ENCODE results near the gene VTI1A. TPM values are rescaled to one million over a fixed set of nuclear protein-coding genes. Genes with fewer than 3 reads are reported as not detected.
"Not testable (repeated sequence)": the region's sequence is repeated elsewhere in the genome, so short reads cannot be mapped to it uniquely, and the experiment has no call there.

The VTI1A gene
- total and polyA plus RNA-seq, 7 experiments from 2014 or later: 21.7 to 56.8 (median 40.8) TPM

DNA sequence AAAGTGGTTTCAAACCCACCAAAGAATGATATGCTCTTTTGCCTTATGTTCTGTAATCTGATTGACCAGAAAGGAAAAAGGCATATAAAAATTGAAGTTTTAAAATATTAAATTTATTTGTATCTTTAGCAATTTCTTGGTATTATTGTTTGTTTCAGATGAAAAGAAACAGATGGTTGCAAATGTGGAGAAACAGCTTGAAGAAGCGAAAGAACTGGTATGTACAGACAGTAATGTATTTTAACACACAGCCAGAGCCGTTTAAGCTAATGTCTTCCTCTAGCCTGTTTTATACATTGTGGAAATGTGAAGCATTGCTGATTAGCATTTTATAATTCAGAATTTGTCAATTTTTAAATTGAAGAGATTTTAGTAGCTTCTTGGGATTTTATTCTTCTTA, 13.4 kb downstream of the VTI1A start:
- H3K4me3 Mint-ChIP-seq: no peak overlapping the region
- H3K4me1 Mint-ChIP-seq: peaks cover 7 to 28% (median 13%) of the 10 kb centered on the region in 7 donors
- H3K9me3 ChIP-seq (ENCODE audit: control insufficient read depth in 2 of 3, low read length in 3 of 3): no peaks in the 10 kb centered on the region
- H3K4me1 ChIP-seq (ENCODE audit: control insufficient read depth in 2 of 2, insufficient read depth in 2 of 2, low read length in 2 of 2): no peaks in the 10 kb centered on the region
- ChIA-PET POLR2A (interaction anchor here (0.5 to 1.2 kb wide), 4 partner anchors 11 to 1485 kb away, joined by 3 read pairs; partner anchors contain the start of genes VTI1A and ZDHHC6), CTCF (no interaction called here)
- no peak overlapping the region for H3K27ac Mint-ChIP-seq
- no peak for DNase-seq
- H3K27ac ChIP-seq (ENCODE audit: low read depth, low read length): no peak overlapping the region
- ATAC-seq: no peak
- no peaks in the 10 kb centered on the region for H3K9me3 Mint-ChIP-seq
- no peaks in the 10 kb centered on the region for H3K27me3 Mint-ChIP-seq
- no peaks in the 10 kb centered on the region for H3K27me3 ChIP-seq (ENCODE audit: control insufficient read depth in 2 of 2, insufficient read depth in 2 of 2, low read length in 2 of 2)
- H3K36me3 Mint-ChIP-seq: peaks cover 0 to 32% (median 21%) of the 10 kb centered on the region in 5 donors
- peaks cover 0 to 22% (median 12%) of the 10 kb centered on the region in 3 experiments for H3K36me3 ChIP-seq (ENCODE audit: control insufficient read depth in 2 of 3, insufficient read depth in 3 of 3, low read length in 3 of 3)
- H3K4me3 ChIP-seq (ENCODE audit: low read length): no peak overlapping the region
- intact Hi-C loops (cut with micrococcal nuclease): no loop called here

DNA sequence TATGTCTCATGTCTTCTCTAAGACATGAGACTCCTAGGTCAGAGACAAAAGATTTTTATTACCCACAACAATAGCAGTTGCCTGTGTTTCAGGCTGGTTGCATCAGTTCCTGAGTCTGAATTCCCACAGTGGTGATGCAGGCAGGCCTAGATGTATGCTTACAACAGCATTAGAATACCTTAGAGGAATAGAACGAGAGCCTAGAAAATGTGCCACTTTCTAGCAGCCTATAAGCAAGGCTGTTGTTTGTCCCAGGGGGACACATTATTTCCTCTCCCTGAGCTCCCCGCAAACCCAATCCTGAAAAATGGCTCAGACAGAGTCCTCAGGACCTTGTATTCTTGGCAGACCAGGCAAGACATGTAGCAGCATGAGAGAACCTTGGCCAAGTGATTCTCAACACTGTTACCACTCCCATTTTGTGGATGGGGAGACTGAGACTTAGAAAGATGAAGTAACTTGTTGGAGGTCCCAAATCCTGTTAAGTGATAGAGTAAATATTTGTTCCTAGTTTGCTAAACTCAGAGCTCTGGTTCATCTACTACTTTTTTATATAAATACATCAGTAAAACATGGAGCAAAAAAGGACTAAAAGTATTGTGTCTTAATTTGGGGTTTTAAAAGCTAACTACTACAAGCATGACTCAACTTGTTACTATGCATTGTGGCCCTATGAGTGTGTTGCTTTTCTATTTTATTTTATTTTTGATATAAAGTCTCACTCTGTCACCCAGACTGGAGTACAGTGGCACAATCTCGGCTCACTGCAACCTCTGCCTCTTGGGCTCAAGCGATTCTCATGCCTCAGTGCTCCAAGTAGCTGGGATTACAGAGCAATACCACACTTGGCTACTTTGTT, 14.2 kb downstream of the VTI1A start:
- H3K36me3 ChIP-seq (ENCODE audit: control insufficient read depth in 2 of 3, insufficient read depth in 3 of 3, low read length in 3 of 3): peaks cover 0 to 26% (median 16%) of the 10 kb centered on the region in 3 experiments
- Mint-ChIP-seq H3K36me3 (peaks cover 0 to 37% (median 27%) of the 10 kb centered on the region in 5 donors), H3K9me3 (no peaks in the 10 kb centered on the region), H3K4me3 (no peak overlapping the region), H3K27ac (peak overlapping the region in 1 of 9 donors; percentile 51), H3K4me1 (peaks cover 0 to 25% (median 7%) of the 10 kb centered on the region in 7 donors), H3K27me3 (no peaks in the 10 kb centered on the region)
- no peaks in the 10 kb centered on the region for H3K9me3 ChIP-seq (ENCODE audit: control insufficient read depth in 2 of 3, low read length in 3 of 3)
- H3K4me3 ChIP-seq (ENCODE audit: low read length): no peak overlapping the region
- ChIA-PET CTCF (interaction anchor here (0.5 kb wide), 1 partner anchor 39 kb away, joined by 3 read pairs; no protein-coding TSS in a partner anchor), POLR2A (interaction anchor here (1.2 kb wide), 1 partner anchor 12 kb away, joined by 3 read pairs; no protein-coding TSS in a partner anchor)
- intact Hi-C loops (cut with micrococcal nuclease): no loop called here
- no peaks in the 10 kb centered on the region for H3K27me3 ChIP-seq (ENCODE audit: control insufficient read depth in 2 of 2, insufficient read depth in 2 of 2, low read length in 2 of 2)
- DNase-seq (no peak), ATAC-seq (no peak)
- H3K27ac ChIP-seq (ENCODE audit: low read depth, low read length): no peak overlapping the region
- H3K4me1 ChIP-seq (ENCODE audit: control insufficient read depth in 2 of 2, insufficient read depth in 2 of 2, low read length in 2 of 2): no peaks in the 10 kb centered on the region

DNA sequence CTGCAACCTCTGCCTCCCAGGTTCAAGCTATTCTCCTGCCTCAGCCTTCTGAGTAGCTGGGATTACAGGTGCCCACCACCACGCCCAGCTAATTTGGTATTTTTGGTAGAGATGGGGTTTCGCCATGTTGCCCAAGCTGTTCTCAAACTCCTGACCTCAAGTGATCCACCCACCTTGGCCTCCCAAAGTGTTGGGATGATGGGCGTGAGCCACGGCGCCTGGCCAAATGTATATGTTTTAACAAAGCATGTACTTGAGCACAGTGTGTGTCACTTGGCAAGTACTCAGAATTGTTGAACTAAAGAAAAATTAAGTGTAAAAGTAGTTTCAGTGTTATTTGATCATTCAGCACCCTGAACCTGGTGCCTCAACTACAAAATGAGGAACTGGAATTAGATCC, 17.1 kb downstream of the VTI1A start:
- ATAC-seq; H3K27ac ChIP-seq (ENCODE audit: low read depth, low read length); H3K27me3 Mint-ChIP-seq; H3K4me3 ChIP-seq (ENCODE audit: low read length); H3K4me3 Mint-ChIP-seq; CTCF ChIA-PET; H3K9me3 ChIP-seq (ENCODE audit: control insufficient read depth in 2 of 3, low read length in 3 of 3); H3K27ac Mint-ChIP-seq; H3K27me3 ChIP-seq (ENCODE audit: control insufficient read depth in 2 of 2, insufficient read depth in 2 of 2, low read length in 2 of 2); POLR2A ChIA-PET; DNase-seq; H3K4me1 ChIP-seq (ENCODE audit: control insufficient read depth in 2 of 2, insufficient read depth in 2 of 2, low read length in 2 of 2); H3K9me3 Mint-ChIP-seq; intact Hi-C loops (cut with micrococcal nuclease): not testable (repeated sequence)
- Mint-ChIP-seq H3K36me3 (peaks cover 4 to 41% (median 38%) of the 10 kb centered on the region in 5 donors), H3K4me1 (peaks cover 0 to 12% (median 4%) of the 10 kb centered on the region in 7 donors)
- peaks cover 0 to 33% (median 16%) of the 10 kb centered on the region in 3 experiments for H3K36me3 ChIP-seq (ENCODE audit: control insufficient read depth in 2 of 3, insufficient read depth in 3 of 3, low read length in 3 of 3)

DNA sequence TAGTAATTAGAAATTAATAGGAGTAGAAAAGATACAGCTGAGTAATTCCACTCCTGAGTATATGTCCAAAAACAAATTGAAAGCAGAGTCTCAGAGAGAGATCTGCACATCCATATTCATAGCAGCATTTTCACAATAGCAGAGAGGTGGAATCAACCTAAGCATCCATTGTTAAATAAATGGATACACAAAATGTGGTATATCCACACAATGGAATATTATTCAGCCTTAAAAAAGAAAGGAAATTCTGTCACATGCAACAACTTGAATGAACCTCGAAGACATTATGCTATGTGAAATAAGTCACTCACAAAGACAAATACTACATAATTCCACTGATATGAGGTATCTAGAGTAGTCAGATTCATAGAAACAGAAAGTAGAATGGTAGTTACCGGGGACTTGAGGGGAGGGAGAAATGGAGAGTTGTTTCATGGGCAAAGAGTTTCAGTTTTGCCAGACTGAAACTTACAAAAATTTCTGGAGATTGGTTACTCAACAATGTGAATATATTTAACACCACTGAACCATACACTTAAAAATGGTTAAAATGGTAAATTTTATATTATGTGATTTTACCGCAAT, 18.4 kb downstream of the VTI1A start:
- Histone ChIP-seq H3K27ac (ENCODE audit: low read depth, low read length) (no peak overlapping the region), H3K27me3 (ENCODE audit: control insufficient read depth in 2 of 2, insufficient read depth in 2 of 2, low read length in 2 of 2) (no peaks in the 10 kb centered on the region), H3K36me3 (ENCODE audit: control insufficient read depth in 2 of 3, insufficient read depth in 3 of 3, low read length in 3 of 3) (peaks cover 0 to 33% (median 16%) of the 10 kb centered on the region in 3 experiments), H3K9me3 (ENCODE audit: control insufficient read depth in 2 of 3, low read length in 3 of 3) (no peaks in the 10 kb centered on the region), H3K4me1 (ENCODE audit: control insufficient read depth in 2 of 2, insufficient read depth in 2 of 2, low read length in 2 of 2) (no peaks in the 10 kb centered on the region), H3K4me3 (ENCODE audit: low read length) (no peak overlapping the region)
- ATAC-seq (no peak), DNase-seq (no peak)
- H3K4me1 Mint-ChIP-seq: peaks cover 0 to 14% (median 2%) of the 10 kb centered on the region in 7 donors
- no peak overlapping the region for H3K4me3 Mint-ChIP-seq
- no peaks in the 10 kb centered on the region for H3K27me3 Mint-ChIP-seq
- ChIA-PET CTCF (no interaction called here), POLR2A (no interaction called here)
- peaks cover 6 to 48% (median 37%) of the 10 kb centered on the region in 5 donors for H3K36me3 Mint-ChIP-seq
- H3K9me3 Mint-ChIP-seq: no peaks in the 10 kb centered on the region
- intact Hi-C loops (cut with micrococcal nuclease): no loop called here
- no peak overlapping the region for H3K27ac Mint-ChIP-seq

DNA sequence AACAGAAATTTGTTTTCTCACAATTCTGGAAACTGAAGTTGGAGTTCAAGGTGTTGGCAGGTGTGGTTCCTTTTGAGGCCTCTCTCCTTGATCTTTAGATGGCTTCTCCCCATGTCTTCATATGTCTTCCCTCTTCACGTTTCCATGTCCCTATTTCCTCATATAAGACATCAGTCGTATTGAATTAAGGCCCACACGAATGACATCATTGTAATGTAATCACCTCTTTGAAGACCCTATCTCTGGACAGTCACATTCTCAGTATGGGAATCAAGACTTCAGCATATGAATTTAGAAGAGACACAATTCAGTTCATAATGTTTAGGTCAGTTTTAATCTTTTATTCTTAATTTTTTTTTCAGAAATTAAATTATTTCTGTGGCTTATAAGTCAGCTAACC, 19.8 kb downstream of the VTI1A start:
- CTCF ChIA-PET: no interaction called here
- POLR2A ChIA-PET: no interaction called here

DNA sequence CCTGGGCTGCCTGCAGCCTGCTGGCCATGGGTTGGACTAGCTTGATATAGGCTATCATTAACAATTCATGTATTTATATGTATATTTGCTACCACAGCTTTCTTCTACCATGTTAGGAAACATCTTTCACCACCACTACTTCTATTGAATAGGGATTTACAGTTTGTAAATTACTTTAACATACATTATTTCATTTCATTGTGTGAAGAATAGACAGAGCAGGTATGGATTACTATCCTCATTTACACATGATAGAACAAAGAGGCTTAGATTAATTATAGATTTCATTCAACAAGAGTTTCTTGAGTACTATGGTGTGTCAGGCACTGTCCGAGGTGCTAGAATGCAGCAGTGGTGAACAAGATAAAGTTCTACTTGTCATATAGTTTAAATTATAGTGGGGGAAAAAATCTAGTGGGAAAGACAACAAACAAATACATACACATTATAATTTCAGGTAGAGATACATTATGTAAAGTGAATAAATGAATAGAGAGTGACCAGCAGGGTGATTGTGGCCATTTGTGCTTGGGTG, 20.6 kb downstream of the VTI1A start:
- Mint-ChIP-seq H3K27ac (peak overlapping the region in 1 of 9 donors; percentile 74), H3K36me3 (peaks cover 6 to 37% (median 32%) of the 10 kb centered on the region in 5 donors), H3K9me3 (no peaks in the 10 kb centered on the region), H3K4me1 (peaks cover 4 to 20% (median 6%) of the 10 kb centered on the region in 7 donors), H3K27me3 (no peaks in the 10 kb centered on the region), H3K4me3 (no peak overlapping the region)
- no peak for DNase-seq
- no peak overlapping the region for H3K4me3 ChIP-seq (ENCODE audit: low read length)
- ATAC-seq: no peak
- intact Hi-C loops (cut with micrococcal nuclease): no loop called here
- POLR2A ChIA-PET: no interaction called here
- peaks cover 0 to 29% (median 16%) of the 10 kb centered on the region in 3 experiments for H3K36me3 ChIP-seq (ENCODE audit: control insufficient read depth in 2 of 3, insufficient read depth in 3 of 3, low read length in 3 of 3)
- no peaks in the 10 kb centered on the region for H3K27me3 ChIP-seq (ENCODE audit: control insufficient read depth in 2 of 2, insufficient read depth in 2 of 2, low read length in 2 of 2)
- CTCF ChIA-PET: no interaction called here
- no peak overlapping the region for H3K27ac ChIP-seq (ENCODE audit: low read depth, low read length)
- H3K9me3 ChIP-seq (ENCODE audit: control insufficient read depth in 2 of 3, low read length in 3 of 3): no peaks in the 10 kb centered on the region
- H3K4me1 ChIP-seq (ENCODE audit: control insufficient read depth in 2 of 2, insufficient read depth in 2 of 2, low read length in 2 of 2): no peaks in the 10 kb centered on the region

More for the DNA sequence above, 19.8 kb downstream of the VTI1A start:
- Histone ChIP-seq H3K9me3 (ENCODE audit: control insufficient read depth in 2 of 3, low read length in 3 of 3) (no peaks in the 10 kb centered on the region), H3K27ac (ENCODE audit: low read depth, low read length) (no peak overlapping the region), H3K4me1 (ENCODE audit: control insufficient read depth in 2 of 2, insufficient read depth in 2 of 2, low read length in 2 of 2) (no peaks in the 10 kb centered on the region), H3K36me3 (ENCODE audit: control insufficient read depth in 2 of 3, insufficient read depth in 3 of 3, low read length in 3 of 3) (peaks cover 0 to 32% (median 16%) of the 10 kb centered on the region in 3 experiments), H3K27me3 (ENCODE audit: control insufficient read depth in 2 of 2, insufficient read depth in 2 of 2, low read length in 2 of 2) (no peaks in the 10 kb centered on the region), H3K4me3 (ENCODE audit: low read length) (no peak overlapping the region)
- no peak for DNase-seq
- H3K4me3 Mint-ChIP-seq: no peak overlapping the region
- no peaks in the 10 kb centered on the region for H3K9me3 Mint-ChIP-seq
- peaks cover 2 to 16% (median 2%) of the 10 kb centered on the region in 7 donors for H3K4me1 Mint-ChIP-seq
- ATAC-seq: no peak
- intact Hi-C loops (cut with micrococcal nuclease): no loop called here
- peak overlapping the region in 1 of 9 donors; percentile 7 for H3K27ac Mint-ChIP-seq
- H3K27me3 Mint-ChIP-seq: no peaks in the 10 kb centered on the region
- peaks cover 6 to 40% (median 32%) of the 10 kb centered on the region in 5 donors for H3K36me3 Mint-ChIP-seq
